Measurements from ENCODE around the gene SLAMF1. TPM values are rescaled to one million over a fixed set of nuclear protein-coding genes. Genes with fewer than 3 reads are reported as not detected.

The SLAMF1 gene
- total and polyA plus RNA-seq, 2 of the 13 experiments (the other 11 are each of a cell fraction or from before 2014, with no cell fraction given) = not detected

DNA sequence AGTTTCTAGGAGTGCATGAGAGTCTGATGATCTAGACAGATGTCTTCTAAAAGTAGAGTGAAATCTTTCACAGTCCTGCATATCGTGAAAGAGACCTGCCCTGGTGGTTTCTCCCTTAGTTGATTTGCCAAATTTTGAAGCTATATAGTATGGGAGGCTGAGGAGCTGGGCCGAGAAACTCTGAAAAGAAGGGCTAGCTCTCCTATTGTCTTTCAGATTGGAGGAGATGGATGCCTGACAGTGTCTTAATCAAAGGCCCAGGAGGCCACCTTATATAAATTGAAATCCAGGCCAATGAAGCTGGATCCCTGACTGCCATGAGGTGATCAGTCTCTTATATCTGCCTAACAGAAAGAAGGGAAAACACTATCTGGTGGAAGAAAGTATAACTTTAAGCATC, 49.1 kb downstream of the SLAMF1 start:
- ChIA-PET POLR2A (no interaction called here), CTCF (ENCODE audit: low intra/inter-chr PET ratio, low total read pairs) (no interaction called here)
- no peak overlapping the region for H3K4me2 ChIP-seq (ENCODE audit: low read depth, low read length)
- H3K9ac ChIP-seq (ENCODE audit: insufficient read depth, low read depth, low read length) = no peak overlapping the region
- intact Hi-C loops (cut with micrococcal nuclease; ENCODE audit: unreplicated experiment) (no loop called here), in situ Hi-C loops (cut with HindIII; ENCODE audit: extremely low pct_ligation_motif_present, low pct_unique_long_range_greater_than_20kb) (no loop called here)
- no peaks in the 10 kb centered on the region for H3K36me3 ChIP-seq (replicated peaks in 1 of 2; ENCODE audit: control insufficient read depth in 1 of 2, insufficient read depth in 2 of 2, low read length in 2 of 2)
- H3K9me3 ChIP-seq (ENCODE audit: low read length) = peaks cover 10% of the 10 kb centered on the region
- H4K20me1 ChIP-seq (ENCODE audit: insufficient read depth, low read length) = no peaks in the 10 kb centered on the region
- H3K4me3 ChIP-seq (replicated peaks in 1 of 3; ENCODE audit: insufficient read depth in 1 of 3, low read depth in 2 of 3, low read length in 3 of 3) = no peak overlapping the region
- no peaks in the 10 kb centered on the region for H3K27me3 ChIP-seq (ENCODE audit: control insufficient read depth in 1 of 2, insufficient read depth in 2 of 2, low read length in 2 of 2)
- DNase-seq (ENCODE audit: low spot score) (no peak), FAIRE-seq (no peak), ATAC-seq (no peak)
- WGBS (ENCODE audit: low lambda C conversion rate) = 15% methylated on average over 2 of the region's 2 CpGs
- H3K79me2 ChIP-seq (ENCODE audit: insufficient read depth, low read length) = no peaks in the 10 kb centered on the region
- H2AFZ ChIP-seq (ENCODE audit: low read length) = no peak overlapping the region
- BruUV-seq (replicated peaks) = no TSS peak
- no peak overlapping the region for H3K27ac ChIP-seq (ENCODE audit: extremely low read length, insufficient read depth, low read length)
- no peaks in the 10 kb centered on the region for H3K4me1 ChIP-seq (ENCODE audit: insufficient read depth, low read length)
- TF ChIP-seq, protein P1, sequence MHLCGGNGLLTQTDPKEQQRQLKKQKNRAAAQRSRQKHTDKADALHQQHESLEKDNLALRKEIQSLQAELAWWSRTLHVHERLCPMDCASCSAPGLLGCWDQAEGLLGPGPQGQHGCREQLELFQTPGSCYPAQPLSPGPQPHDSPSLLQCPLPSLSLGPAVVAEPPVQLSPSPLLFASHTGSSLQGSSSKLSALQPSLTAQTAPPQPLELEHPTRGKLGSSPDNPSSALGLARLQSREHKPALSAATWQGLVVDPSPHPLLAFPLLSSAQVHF (CRISPR knock-in tag; IDR thresholded peaks at IDR 0.05) = no peak
- TF ChIP-seq, protein P2, sequence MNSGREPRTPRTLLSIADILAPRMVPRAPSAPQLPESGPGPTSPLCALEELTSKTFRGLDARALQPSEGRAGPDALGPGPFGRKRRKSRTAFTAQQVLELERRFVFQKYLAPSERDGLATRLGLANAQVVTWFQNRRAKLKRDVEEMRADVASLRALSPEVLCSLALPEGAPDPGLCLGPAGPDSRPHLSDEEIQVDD (CRISPR knock-in tag; IDR thresholded peaks at IDR 0.05; ENCODE audit: borderline replicate concordance) = no peak
- TF ChIP-seq, protein P3, sequence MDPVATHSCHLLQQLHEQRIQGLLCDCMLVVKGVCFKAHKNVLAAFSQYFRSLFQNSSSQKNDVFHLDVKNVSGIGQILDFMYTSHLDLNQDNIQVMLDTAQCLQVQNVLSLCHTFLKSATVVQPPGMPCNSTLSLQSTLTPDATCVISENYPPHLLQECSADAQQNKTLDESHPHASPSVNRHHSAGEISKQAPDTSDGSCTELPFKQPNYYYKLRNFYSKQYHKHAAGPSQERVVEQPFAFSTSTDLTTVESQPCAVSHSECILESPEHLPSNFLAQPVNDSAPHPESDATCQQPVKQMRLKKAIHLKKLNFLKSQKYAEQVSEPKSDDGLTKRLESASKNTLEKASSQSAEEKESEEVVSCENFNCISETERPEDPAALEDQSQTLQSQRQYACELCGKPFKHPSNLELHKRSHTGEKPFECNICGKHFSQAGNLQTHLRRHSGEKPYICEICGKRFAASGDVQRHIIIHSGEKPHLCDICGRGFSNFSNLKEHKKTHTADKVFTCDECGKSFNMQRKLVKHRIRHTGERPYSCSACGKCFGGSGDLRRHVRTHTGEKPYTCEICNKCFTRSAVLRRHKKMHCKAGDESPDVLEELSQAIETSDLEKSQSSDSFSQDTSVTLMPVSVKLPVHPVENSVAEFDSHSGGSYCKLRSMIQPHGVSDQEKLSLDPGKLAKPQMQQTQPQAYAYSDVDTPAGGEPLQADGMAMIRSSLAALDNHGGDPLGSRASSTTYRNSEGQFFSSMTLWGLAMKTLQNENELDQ (CRISPR knock-in tag; IDR thresholded peaks at IDR 0.05; ENCODE audit: borderline replicate concordance) = no peak
- TF ChIP-seq KMT2B (CRISPR knock-in tag; IDR thresholded peaks at IDR 0.05) (no peak), RARA (CRISPR knock-in tag; IDR thresholded peaks at IDR 0.05) (no peak), ZNF24 (IDR thresholded peaks at IDR 0.05) (no peak), MXD4 (CRISPR knock-in tag; IDR thresholded peaks at IDR 0.05) (no peak), ZBTB7A (CRISPR knock-in tag; IDR thresholded peaks at IDR 0.05) (no peak), ARID2 (CRISPR knock-in tag; IDR thresholded peaks at IDR 0.05; ENCODE audit: borderline replicate concordance) (no peak), ZNF274 (CRISPR knock-in tag; IDR thresholded peaks at IDR 0.05) (no peak), SYNCRIP (IDR thresholded peaks at IDR 0.05; ENCODE audit: insufficient read depth, low read depth, low read length) (no peak)
- TF ChIP-seq, protein P4, sequence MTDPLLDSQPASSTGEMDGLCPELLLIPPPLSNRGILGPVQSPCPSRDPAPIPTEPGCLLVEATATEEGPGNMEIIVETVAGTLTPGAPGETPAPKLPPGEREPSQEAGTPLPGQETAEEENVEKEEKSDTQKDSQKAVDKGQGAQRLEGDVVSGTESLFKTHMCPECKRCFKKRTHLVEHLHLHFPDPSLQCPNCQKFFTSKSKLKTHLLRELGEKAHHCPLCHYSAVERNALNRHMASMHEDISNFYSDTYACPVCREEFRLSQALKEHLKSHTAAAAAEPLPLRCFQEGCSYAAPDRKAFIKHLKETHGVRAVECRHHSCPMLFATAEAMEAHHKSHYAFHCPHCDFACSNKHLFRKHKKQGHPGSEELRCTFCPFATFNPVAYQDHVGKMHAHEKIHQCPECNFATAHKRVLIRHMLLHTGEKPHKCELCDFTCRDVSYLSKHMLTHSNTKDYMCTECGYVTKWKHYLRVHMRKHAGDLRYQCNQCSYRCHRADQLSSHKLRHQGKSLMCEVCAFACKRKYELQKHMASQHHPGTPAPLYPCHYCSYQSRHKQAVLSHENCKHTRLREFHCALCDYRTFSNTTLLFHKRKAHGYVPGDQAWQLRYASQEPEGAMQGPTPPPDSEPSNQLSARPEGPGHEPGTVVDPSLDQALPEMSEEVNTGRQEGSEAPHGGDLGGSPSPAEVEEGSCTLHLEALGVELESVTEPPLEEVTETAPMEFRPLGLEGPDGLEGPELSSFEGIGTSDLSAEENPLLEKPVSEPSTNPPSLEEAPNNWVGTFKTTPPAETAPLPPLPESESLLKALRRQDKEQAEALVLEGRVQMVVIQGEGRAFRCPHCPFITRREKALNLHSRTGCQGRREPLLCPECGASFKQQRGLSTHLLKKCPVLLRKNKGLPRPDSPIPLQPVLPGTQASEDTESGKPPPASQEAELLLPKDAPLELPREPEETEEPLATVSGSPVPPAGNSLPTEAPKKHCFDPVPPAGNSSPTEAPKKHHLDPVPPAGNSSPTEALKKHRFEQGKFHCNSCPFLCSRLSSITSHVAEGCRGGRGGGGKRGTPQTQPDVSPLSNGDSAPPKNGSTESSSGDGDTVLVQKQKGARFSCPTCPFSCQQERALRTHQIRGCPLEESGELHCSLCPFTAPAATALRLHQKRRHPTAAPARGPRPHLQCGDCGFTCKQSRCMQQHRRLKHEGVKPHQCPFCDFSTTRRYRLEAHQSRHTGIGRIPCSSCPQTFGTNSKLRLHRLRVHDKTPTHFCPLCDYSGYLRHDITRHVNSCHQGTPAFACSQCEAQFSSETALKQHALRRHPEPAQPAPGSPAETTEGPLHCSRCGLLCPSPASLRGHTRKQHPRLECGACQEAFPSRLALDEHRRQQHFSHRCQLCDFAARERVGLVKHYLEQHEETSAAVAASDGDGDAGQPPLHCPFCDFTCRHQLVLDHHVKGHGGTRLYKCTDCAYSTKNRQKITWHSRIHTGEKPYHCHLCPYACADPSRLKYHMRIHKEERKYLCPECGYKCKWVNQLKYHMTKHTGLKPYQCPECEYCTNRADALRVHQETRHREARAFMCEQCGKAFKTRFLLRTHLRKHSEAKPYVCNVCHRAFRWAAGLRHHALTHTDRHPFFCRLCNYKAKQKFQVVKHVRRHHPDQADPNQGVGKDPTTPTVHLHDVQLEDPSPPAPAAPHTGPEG (CRISPR knock-in tag; IDR thresholded peaks at IDR 0.05) = no peak
- TF ChIP-seq, protein P5, sequence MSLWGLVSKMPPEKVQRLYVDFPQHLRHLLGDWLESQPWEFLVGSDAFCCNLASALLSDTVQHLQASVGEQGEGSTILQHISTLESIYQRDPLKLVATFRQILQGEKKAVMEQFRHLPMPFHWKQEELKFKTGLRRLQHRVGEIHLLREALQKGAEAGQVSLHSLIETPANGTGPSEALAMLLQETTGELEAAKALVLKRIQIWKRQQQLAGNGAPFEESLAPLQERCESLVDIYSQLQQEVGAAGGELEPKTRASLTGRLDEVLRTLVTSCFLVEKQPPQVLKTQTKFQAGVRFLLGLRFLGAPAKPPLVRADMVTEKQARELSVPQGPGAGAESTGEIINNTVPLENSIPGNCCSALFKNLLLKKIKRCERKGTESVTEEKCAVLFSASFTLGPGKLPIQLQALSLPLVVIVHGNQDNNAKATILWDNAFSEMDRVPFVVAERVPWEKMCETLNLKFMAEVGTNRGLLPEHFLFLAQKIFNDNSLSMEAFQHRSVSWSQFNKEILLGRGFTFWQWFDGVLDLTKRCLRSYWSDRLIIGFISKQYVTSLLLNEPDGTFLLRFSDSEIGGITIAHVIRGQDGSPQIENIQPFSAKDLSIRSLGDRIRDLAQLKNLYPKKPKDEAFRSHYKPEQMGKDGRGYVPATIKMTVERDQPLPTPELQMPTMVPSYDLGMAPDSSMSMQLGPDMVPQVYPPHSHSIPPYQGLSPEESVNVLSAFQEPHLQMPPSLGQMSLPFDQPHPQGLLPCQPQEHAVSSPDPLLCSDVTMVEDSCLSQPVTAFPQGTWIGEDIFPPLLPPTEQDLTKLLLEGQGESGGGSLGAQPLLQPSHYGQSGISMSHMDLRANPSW (CRISPR knock-in tag; IDR thresholded peaks at IDR 0.05; ENCODE audit: borderline replicate concordance) = no peak
